ENCODE measurements around the gene COPS8.

COPS8 gene

DNA sequence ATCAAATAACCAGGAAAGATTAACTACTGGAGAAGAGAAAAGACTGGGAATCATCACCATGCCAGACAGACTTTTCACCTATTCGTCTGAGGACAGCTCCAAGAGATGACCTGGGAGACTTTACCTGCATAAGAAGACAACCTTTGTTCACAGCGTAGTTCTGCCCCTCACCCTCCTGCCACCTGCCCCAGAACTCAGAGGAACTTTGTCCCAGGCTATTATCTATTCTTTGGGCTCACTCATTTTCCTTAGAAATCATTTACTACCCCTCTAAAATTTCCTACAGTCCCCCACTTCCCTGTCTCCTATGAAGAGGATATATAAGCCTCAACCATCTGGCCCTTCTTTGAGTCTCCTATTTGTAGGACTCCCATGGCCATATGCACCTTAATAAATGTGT lies 19.3 kb upstream of the COPS8 start:
- DNase-seq: no peak

DNA sequence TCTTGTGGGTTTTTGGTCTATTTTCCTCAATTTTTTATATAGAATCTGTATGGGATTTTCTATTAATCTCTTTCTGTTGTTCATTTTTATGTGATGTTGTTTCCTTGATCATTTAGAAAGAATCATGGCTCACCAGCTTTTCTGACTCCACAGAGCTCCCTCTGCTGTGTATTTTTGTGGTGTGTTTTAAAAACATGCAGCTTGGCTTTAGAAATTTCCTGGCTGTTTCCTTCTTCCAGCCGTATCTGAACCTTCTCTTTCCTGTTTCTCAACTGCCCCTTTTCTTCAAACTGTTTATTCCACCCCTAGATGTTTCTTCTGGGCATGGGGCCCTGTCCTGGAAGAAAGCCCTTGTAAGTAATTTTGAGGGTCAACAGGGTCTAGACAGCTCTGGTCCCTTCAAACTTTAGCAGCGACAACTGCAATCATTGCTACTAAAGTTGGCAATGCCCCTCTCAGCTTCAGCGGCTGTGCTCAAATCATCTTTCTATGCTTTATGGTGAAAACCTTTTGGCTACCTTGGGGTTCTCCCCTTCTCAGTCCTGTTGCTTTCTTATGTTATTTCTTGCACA lies 17.6 kb upstream of the COPS8 start:
- no peak for DNase-seq

DNA sequence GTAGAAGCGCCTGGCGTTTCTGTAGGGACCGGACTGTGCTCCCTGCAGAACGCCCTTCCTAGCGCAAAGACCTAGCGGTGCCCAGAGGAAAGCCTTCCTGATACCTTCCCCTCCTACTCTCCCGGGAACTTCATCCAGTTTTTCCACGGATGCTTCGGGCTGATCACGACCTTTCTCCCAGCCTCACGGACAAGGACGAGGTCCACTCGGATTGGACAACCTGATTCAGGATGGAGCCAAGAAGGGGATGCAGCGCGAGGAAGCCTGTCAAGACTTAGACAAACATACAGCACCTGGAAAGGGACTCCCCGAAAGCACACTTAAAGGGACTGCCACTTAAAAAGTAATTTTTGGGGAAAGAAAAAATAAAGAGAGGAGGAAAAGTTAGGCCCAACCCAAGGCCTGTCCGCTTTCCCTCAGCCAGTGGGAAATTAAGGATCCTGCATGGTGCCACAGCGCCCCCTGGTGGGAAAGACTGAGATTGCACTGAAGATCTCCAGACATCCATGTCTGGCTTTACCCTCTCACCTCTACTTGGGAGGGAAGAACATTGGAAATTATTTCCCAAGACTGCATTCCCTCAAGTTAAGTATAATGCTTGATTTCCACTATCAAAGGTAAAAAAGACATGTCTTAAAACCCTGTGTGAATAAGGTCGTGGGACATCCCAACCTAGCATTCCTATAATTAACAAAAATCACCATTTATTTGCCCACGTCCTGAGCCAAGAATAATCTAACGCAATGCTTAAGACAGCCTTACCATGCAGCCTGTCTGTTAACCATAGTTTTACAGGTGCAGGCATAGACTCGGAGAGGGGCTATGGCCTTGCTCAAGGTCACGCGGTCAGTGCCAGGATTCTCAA lies 13.4 kb upstream of the COPS8 start:
- DNase-seq: peak; percentile 65 to 74

DNA sequence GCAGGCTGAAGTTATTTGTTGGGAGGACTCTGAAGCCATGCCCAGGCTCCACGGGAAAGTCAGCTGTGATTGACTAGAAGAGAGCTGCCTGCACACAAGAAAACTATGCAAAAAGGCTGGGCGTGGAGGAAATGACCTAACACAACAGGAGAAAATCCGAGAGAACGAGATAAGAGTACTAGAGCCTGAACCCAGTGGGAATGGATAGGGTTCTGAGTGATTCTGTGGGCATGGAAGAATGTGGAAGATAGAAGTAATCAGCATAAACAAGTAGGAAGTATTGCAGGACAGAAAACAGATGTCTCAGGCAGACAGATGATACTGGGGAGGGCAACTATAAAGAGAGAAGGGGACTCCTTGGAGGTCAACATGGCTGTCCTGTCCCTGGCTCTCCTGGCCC lies 12.1 kb upstream of the COPS8 start:
- no peak for DNase-seq

DNA sequence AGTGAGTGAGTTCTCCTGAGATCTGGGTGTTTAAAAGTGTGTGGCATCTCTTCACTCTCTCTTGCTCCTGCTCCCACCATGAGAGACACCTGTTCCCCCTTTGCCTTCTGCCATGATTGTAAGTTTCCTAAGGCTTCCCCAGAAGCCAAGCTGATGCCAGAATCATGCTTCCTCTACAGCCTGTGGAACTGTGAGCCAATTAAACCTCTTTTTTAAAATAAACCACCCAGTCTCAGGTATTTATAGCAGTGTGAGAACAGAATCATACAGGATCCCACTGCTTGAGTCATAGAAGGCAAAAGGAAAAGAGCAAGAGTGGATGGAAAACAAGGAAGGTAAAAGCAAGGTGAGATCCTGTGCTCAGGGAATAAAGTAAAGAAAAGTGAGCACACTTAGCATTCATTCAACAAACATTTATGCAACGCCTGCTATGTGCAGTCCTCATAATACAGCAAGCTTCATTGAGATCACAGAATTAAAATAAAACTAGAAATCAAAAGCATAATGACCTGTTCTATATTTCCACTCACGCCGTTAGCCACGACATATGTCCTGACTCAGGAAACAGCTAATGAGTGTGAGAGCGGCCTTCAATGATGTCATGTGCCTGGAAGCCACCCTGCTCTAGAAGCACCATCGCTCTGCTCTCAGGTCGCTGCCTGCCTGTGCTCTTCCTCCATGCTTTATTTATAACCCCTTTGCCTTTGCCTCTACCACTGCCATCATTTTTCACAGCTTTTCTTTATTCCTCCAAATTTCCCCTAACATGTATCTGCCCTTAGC lies 11.3 kb upstream of the COPS8 start:
- no peak for DNase-seq

DNA sequence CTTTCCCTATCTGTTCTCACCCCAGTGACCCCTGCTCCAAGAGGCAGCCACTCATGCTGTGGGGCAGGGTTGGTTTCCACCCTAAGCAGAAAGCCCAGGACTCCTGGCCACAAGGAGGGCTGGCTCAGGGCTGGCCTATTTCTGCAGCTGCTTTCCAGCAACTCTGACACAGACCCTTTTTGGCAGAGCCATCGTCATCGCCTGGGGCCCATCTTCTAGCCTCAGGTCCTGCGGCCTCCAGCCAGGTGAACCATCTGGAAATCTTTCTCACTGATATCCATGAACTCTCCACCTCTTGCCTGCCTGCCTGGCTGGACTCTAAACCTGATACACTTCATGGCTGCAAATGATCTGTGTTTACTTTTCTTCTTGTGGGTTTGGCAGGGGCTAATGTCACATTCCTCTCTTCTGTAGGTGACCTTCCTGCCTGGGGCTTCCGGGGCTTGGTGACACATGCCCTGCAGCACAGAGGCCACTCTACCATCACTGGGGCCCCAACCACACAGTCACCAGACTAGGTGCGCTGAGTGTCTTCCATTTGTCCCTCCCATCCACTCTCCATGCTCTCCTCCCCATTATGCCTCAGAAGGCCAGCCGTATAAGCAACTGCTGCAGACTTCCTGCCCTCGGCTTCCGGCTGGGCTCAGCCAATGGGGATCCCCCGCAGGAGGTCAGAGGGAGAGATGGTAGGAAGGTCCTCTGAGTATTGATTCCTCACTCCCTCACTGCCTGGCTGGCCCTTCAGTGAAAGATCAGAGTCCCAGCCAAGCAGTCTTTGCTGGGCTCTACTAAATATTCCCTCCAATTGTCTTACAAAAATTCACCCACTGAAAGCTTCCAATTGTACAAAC lies 9.7 kb upstream of the COPS8 start:
- no peak for DNase-seq

DNA sequence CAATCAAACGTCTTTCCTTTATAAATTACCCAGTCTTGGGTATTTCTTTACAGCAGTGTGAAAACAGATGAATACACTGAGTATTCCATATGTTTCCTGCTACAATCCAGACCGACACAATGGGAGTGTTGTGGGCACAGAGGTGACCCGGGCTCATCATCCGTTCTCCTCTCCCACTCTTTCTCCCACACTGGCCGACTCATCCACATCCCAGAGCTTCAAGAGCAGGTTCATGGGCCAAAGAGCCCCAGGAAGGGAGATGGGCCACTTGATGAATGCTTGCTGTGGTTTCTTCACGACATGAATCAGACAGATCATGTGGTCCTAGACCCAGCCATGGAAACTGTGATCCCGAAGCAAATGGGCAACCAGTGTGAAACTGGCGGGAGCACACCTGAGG lies 4.1 kb upstream of the COPS8 start:
- no peak for DNase-seq

DNA sequence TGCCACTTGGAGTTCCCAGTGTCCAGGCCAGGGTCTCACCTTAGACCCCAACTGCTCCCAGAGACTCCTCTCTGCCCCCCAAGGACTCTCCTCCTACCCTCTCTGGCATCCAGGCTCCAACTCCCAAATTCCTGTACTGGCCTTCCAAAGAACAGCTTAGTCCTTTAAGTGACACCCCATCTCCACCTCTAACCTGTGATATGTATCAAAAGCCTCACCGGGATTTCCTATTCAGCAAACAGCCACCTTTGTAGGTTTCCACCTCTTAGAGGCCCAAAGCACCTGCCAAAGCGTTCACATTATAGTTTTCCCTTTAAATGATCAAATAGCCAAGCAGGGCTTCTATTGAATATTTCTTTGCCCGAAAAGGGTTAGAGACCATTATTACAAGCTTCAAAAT lies 2.7 kb upstream of the COPS8 start:
- no peak for DNase-seq

DNA sequence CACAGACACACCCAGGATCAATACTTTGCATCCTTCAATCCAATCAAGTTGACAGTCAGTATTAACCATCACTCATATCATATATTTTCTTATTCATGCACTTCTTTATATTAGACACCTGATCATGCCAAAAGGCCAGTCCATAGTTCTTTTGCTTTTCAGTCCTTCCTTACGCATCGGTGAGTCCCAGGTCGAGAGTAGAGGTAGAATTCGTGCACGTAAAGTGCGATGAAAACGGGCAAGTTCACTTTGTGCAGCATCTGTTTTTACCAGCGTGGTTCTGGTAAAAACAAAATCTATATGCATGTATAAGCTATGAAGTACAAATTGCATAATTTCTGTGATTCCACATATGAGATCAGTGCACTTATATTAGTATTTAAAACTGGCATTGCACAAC lies 1.2 kb upstream of the COPS8 start:
- no peak for DNase-seq

DNA sequence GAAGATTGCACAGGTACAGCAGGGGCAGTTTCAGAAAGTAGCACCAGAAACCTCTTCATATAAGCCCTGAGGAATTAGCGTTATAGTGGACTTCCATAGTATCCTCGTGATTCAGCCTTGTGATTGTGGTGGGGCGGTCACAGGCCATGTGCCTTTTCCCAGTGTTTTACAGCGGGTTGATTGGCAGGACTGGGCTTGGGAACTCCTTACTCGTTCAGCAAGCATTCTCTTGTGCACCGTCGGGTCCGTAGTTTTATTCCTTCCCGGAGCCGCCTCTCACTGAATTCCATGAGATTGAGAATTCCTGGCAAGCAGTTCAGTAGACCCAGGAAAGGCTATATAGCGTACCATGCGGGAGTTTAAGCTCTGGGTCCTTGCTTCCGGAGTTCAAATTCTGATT lies 5.2 kb downstream of the COPS8 start:
- no peak for DNase-seq

DNA sequence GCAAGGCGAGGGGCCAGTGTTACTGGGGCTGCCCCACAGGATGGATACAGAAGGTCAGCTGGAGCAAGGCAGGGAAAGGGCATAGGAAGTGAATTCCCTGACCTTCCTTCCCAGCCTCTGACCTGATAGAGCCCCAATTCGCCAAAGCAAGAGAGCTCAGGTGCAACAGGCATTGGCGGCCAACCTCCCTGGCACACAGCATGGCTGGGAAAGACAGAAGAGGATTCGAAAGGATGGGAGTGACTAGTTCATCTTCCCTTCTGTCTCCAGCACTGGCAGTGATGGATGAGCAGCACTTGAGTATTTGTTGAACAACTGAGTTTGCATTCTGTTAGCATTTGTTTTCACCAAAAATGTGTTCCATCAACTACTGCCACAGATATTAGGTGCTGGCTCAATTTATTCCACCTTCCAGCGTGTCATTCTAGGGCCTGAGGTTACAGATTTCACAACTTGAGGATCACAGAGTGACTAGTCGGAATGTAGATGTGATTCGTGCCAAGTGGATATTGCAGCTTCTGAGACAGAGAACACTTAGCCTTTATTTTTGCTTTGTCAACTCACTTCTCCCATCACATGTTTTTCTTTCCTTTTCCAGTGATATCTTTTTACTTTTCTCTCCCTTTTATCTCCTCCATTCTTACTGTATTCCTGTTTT lies 6.2 kb downstream of the COPS8 start:
- DNase-seq: no peak

DNA sequence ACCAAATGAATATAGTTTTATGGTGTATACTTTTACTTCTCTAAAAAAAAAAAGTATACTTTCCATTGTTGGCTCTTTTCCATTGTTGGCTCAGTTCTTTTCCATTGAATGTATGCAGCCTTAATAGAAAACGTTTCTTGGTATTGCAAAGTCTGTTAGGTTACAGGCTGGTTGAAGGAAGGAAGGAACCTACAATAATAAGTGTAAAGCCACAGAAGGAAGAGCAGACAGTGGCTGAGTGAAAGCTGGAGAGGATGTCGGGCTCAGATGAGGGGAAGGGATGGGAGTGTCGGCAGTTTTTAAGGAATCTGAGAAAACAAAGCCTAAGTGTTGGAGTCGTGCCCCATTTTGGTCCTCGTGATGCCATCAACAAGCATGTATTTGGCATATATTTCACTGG lies 6.8 kb downstream of the COPS8 start:
- no peak for DNase-seq

DNA sequence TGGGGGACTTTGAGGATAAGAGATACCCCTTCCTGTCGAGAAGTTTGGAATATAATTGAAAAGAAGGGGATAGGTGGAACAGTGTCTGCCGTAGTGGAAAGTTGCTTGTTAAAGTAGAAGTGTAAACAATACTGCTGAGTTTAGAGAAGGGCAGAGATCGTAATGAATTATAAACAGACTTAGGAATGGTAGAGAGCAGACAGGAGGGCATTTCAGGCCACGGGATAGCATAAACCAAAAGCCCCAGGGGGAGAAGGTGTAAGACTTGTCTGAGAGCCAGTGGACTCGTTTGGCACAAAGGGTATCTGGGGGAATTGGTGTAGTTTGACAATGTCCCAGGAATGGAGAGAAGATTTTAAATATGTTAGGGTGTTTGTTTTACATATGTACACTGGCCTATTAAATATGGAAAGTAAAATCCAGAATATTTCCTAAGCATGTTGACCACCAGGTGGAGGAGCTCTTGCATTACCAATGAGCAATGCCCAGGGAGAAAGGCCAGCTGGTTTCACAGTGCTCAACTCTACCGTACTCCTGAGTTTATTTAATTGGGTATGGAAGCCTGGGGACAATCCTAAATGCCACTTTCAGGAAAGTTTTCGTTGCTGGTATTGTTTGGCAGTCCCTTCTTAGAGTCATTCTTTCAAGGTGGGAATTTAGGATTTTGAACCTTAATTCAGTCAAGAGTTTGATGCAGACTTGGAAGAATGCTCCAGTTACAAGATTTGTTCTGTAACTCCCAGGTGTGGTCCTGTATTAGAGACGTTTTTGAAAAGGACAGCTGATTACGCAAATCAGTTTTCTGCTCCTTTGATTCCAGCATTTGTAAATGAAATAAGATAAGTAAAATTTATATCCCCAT lies 7.5 kb downstream of the COPS8 start:
- DNase-seq: no peak

DNA sequence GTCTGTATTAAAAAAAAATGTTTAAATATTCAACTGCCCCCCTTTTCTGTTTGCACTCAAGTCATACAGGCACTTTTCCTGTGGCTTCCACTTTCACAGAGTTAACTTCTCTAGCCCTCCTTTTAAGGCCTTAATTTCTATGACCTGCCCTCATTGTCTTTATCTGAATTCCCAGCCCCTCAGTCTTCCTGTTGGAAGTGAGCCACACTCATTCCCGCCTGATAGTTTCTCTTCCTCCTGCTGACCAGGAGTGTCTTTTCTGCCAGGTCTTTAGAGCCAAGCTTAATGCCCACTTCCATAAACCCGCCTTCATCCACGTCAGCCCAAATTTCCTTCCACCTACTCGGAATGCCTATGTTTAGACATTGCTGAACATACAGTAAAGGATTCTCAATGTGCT lies 10.5 kb downstream of the COPS8 start:
- DNase-seq: no peak

DNA sequence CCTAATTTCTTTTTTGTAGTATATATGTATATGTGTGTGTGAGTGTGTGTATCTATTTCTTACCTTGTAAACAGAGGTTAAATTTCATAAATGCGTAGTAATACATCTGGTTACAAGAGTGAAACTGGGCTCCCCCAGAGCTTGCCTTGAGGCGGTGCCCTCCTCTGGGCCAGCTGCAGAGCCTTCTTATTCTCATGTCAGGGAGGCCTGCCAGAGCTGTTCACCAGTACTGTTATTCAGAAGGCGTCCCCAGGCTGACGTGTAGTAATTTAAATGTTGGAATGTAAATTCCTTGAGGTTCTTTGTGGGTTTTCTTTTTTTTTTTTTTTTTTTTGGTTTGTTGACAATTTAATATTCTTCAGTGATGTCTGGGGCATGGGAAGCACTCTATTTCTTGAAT lies 11.2 kb downstream of the COPS8 start:
- DNase-seq: no peak

DNA sequence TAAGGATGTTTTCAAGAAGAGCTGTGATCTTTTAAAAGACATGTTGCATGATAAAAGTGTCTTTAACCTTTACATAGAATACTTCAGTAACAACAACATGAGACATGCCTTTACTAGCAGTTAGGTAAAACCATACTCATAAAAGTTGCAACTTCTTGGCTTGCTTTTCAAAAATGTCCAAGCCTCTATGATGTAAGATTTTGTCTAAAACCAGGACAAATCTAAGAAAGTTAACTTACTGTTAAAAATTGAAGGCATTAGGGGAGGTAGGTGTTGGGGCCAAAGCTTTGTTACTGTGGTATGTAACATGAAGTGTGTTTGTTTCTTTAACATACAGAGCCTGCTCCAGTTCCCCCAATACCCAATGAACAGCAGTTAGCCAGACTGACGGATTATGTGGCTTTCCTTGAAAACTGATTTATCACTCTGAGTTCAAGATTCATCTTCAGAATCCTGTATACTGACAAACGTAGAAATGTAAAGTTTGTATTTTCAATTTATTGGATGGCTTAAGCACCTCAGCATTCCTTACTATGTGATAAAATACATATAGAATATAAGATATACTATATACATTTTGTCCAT lies 11.7 kb downstream of the COPS8 start:
- no peak for DNase-seq

DNA sequence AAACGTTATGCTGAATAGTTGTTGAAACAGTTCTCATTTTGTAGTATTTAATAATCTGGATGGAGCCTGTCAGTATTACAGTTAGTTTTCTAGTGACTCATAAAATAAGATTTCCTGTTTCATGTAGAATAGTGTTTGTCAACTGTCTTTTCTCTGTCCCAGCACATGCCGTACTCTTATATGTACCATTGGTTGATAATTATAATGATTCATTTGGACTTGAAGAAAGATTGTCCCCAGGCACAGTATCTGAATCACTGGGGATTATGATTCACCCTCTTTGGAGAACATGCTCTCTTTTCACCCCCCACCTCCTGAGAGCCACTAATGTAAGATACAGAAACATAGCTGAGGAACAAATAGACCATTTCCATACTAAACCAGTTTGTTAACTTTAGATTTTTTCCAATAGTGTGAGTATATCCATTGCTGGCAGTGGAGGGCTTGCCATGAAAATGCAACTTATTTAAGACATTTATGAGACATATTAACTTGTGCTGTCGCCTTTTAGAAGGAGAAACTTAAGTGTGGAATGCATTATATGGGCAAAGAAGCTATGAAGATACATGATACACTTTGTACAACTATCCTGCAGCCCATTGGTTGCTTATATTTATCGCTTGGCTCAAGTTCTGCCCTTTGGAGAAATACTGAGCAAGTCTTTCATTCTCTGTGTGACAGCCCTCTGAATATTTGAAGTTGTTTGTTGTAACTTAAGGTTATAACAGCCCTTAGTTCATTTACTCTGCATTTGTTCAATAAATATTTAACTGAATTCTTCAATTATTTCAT lies 12.4 kb downstream of the COPS8 start:
- DNase-seq: no peak

DNA sequence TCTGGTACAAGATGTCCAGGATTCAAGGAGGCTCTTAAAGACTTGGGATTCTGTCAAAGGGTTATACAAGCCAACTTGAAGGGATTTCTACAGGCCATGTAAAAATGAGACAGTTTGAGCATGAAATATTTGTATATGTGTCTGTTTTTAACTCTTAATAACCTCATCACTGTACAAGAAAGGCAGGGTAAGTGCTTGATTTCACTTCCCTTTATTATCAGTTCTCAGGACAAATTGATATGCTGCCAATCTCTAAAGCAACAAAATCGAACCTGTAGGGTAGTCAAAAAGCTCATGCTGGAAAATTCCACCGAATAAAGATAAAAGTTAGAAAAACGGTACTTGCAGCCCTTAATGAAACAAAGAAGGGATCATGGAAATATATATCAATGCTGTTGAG lies 14.1 kb downstream of the COPS8 start:
- no peak for DNase-seq

DNA sequence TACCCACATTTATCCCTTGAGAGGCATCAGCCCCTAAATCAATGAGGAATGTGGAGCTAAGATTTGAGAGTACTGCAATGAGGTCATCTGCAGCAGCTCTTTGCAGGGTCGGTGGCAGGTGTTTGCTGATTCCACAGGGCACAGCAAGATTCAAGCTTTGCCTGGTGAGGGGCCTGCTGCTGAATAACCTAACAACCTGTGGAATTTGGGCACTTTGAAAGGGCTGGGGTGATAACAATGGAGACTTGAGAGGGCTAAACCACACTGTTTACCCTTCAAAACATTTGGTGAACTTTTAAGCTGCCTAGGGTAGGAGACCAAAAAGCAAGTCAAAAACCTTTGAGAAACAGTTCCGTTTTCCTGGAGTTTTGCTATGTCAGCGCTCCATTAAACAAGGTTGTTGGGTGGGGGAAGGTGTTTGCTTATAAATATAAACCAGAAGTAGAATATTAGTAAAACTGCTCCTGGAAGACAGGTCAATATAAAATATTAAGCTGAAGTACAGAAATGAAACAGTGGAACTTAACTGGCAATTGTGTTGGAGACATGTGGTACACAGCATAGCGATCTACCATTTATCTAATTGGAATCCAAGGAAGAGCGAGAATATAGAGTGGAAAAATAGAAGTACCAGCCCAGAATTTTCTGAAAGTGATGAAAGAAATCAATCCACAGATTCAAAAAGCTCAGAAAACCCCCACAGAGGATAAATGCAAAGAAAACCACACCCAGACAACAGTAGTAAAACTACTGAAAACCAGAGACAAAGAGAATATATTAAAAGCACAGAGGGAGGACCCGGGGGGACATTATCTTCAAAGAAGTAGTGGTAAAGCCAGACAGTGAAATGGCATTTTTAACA lies 15.7 kb downstream of the COPS8 start:
- no peak for DNase-seq

All from activated CD4-positive, alpha-beta T cell treated with anti-CD3 and anti-CD28 coated beads, Interleukin-2, amount 50 U/mL, for 4 hours (primary cell).